Breast epithelium (tissue), 4 donors: ENCODE results near the gene ATP6AP1. TPM values are rescaled to one million over a fixed set of nuclear protein-coding genes. Genes with fewer than 3 reads are reported as not detected.

Experiments
- DNase-seq, 2 donors: peaks; one replicate each; pipeline ENCODE4 v3.0.0-alpha.2; 2019; ENCODE audit warnings: low spot score in 2 of 2
- H3K27ac ChIP-seq, 2 donors: fragments of 200-600 bp; sonication (generic) in 1 of 2; one replicate each; pipeline ENCODE4 v1.5.1; 2016 to 2019; ENCODE audit warnings: mild to moderate bottlenecking in 1 of 2
- H3K27me3 ChIP-seq, 2 donors: fragments of 200-600 bp; sonication (generic) in 1 of 2; one replicate each; pipeline versions ENCODE4 v1.5.1 to v1.6.0; 2017 to 2019; ENCODE audit warnings: control low read depth in 1 of 2, mild to moderate bottlenecking in 1 of 2
- H3K36me3 ChIP-seq: fragments of 200-600 bp; one replicate; pipeline ENCODE4 v1.5.1; 2019
- H3K4me1 ChIP-seq, 2 donors: fragments of 200-600 bp; sonication (generic); one replicate each; pipeline ENCODE4 v1.5.1; 2016 to 2019; ENCODE audit warnings: control low read depth in 1 of 2
- H3K4me3 ChIP-seq, 3 donors: fragments of 200-600 bp; sonication (generic); 1 replicate in 2 of 3; 2 replicates in 1 of 3; pipeline ENCODE4 v1.5.1; 2016 to 2019; ENCODE audit warnings: mild to moderate bottlenecking in 3 of 3, moderate library complexity in 2 of 3
- H3K9me3 ChIP-seq, 2 donors: fragments of 200-600 bp; sonication (generic) in 1 of 2; one replicate each; pipeline ENCODE4 v1.5.1; 2016 to 2019; ENCODE audit warnings: control low read depth in 1 of 2
- POLR2A ChIP-seq: fragments of 450-650 bp; IDR thresholded peaks from one replicate; pipeline ENCODE4 v1.6.1; 2016; ENCODE audit warnings: antibody characterized with exemption, mild to moderate bottlenecking, moderate library complexity
- POLR2AphosphoS5 ChIP-seq, 3 donors: sonication (generic); formaldehyde crosslinking; IDR thresholded peaks; one replicate each; pipeline ENCODE4 v1.6.1; 2017; ENCODE audit warnings: antibody characterized with exemption in 3 of 3
- intact Hi-C: fragments of 100-400 bp; cut with DNase I; formaldehyde crosslinking; loops from one replicate; pipeline ENCODE4 v1.15.1; 2023; ENCODE audit warnings: low total_unique reads
- total RNA-seq, 3 donors: library from RNA; depleted of rRNA; stranded (reverse); fragments of >200 nt; gene quantifications; one replicate each; pipeline ENCODE4 v1.1.0, GENCODE V29; 2016
- TF ChIP-seq, protein P1 (sequence below), 3 donors: fragments of 450-650 bp; IDR thresholded peaks; one replicate each; pipeline ENCODE4 v1.5.1; 2016 to 2017; ENCODE audit warnings: antibody characterized with exemption in 3 of 3, mild to moderate bottlenecking in 3 of 3, moderate library complexity in 3 of 3

The ATP6AP1 gene
- total RNA-seq, 3 donors from 2014 or later, result 31.5 to 57.1 (median 34.8) TPM

DNA sequence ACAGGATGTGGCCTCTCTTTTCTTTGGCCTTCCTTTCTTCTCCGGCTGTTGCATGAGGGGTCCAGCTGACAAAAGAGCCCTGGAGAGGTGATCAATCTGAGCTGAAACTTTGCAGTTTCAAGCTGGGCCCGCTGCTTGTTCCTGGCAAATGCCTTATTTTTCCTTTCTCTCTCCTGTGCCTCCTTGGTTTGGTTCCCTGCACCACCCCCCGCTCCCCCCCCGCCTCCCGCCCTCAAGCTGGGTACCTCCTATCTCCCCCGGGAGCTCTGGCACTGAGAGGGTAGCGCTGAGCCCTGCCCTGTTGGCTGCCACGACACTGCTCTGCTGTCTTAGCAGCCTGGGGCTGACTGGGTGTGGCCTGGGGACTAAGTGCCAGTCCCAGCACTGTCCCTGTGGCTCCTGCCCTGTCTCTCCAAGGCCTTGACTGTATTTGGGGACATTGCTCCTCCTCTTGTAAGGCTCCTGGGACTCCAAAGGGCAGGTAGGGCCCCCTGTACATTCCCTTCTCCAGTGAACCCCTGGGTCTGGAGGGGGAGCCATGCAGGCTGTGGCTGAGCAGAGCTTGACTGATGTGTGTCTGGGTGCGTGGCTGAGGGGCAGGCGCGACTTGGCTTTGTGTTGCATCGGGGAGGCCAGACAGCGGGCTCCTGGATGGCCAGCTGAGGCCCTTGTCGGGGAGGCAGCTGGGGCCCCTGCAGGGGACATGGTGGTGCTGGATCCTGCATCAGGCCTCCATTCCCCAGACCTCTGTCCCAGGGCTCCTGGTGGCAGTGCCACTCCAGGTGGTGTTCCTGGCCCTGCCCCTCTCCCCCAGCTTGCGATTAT lies 30.7 kb downstream of the ATP6AP1 start:
- TF ChIP-seq POLR2AphosphoS5 (IDR thresholded peaks at IDR 0.05) (no peak), POLR2A (no peak)
- TF ChIP-seq, protein P1, sequence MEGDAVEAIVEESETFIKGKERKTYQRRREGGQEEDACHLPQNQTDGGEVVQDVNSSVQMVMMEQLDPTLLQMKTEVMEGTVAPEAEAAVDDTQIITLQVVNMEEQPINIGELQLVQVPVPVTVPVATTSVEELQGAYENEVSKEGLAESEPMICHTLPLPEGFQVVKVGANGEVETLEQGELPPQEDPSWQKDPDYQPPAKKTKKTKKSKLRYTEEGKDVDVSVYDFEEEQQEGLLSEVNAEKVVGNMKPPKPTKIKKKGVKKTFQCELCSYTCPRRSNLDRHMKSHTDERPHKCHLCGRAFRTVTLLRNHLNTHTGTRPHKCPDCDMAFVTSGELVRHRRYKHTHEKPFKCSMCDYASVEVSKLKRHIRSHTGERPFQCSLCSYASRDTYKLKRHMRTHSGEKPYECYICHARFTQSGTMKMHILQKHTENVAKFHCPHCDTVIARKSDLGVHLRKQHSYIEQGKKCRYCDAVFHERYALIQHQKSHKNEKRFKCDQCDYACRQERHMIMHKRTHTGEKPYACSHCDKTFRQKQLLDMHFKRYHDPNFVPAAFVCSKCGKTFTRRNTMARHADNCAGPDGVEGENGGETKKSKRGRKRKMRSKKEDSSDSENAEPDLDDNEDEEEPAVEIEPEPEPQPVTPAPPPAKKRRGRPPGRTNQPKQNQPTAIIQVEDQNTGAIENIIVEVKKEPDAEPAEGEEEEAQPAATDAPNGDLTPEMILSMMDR (IDR thresholded peaks at IDR 0.05), result no peak
- peak overlapping the region; percentile 55 to 80 (median 61) for H3K4me3 ChIP-seq
- H3K4me1 ChIP-seq, result no peaks in the 10 kb centered on the region
- no peaks in the 10 kb centered on the region for H3K9me3 ChIP-seq
- H3K36me3 ChIP-seq, result no peaks in the 10 kb centered on the region
- peaks cover 0 to 4% of the 10 kb centered on the region in 2 donors for H3K27me3 ChIP-seq
- DNase-seq, result no peak
- intact Hi-C loops, result no loop called here
- peak overlapping the region in 1 of 2 donors; percentile 0 for H3K27ac ChIP-seq

DNA sequence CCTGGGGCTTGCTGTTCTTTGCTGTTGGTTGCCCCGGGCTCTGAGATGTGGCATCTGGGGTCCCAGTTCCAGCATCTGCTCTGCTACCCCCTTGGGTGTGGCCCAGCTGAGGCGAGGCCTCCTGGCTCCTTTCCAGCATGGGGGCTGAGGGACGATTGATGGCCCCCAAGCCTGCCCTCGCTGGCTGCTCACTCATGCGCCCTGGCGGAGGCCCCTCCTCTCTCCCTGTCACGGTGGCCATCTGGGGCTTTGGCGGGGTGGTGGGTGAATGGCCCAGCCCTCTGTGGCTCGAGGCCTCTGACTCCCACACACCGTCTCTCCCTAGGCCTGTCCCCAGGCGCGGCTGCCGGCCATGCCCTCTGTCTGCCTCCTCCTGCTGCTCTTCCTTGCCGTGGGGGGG lies 31.4 kb downstream of the ATP6AP1 start:
- peaks cover 0 to 1% of the 10 kb centered on the region in 2 donors for H3K9me3 ChIP-seq
- peaks cover 0 to 9% of the 10 kb centered on the region in 2 donors for H3K27me3 ChIP-seq
- intact Hi-C loops, result no loop called here
- H3K36me3 ChIP-seq, result no peaks in the 10 kb centered on the region
- no peak for DNase-seq
- H3K27ac ChIP-seq, result peak overlapping the region in 1 of 2 donors; percentile 0
- H3K4me3 ChIP-seq, result peak overlapping the region in 2 of 3 donors; percentile 61 to 80
- H3K4me1 ChIP-seq, result no peaks in the 10 kb centered on the region
- TF ChIP-seq POLR2A (no peak), POLR2AphosphoS5 (IDR thresholded peaks at IDR 0.05) (no peak)
- TF ChIP-seq, protein P1 (IDR thresholded peaks at IDR 0.05), result no peak

DNA sequence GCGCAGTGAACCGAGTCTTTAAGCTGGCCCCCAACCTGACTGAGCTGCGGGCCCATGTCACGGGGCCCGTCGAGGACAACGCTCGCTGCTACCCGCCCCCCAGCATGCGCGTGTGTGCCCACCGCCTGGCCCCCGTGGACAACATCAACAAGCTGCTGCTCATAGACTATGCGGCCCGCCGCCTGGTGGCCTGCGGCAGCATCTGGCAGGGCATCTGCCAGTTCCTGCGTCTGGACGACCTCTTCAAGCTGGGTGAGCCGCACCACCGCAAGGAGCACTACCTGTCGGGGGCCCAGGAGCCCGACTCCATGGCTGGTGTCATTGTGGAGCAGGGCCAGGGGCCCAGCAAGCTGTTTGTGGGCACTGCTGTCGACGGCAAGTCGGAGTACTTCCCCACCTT lies 31.8 kb downstream of the ATP6AP1 start:
- H3K4me3 ChIP-seq, result no peak overlapping the region
- H3K9me3 ChIP-seq, result peaks cover 0 to 3% of the 10 kb centered on the region in 2 donors
- H3K4me1 ChIP-seq, result no peaks in the 10 kb centered on the region
- H3K27ac ChIP-seq, result no peak overlapping the region
- no peaks in the 10 kb centered on the region for H3K36me3 ChIP-seq
- DNase-seq, result no peak
- H3K27me3 ChIP-seq, result peaks cover 0 to 13% of the 10 kb centered on the region in 2 donors
- TF ChIP-seq, protein P1 (IDR thresholded peaks at IDR 0.05), result no peak
- TF ChIP-seq POLR2AphosphoS5 (IDR thresholded peaks at IDR 0.05) (no peak), POLR2A (no peak)
- intact Hi-C loops, result no loop called here

DNA sequence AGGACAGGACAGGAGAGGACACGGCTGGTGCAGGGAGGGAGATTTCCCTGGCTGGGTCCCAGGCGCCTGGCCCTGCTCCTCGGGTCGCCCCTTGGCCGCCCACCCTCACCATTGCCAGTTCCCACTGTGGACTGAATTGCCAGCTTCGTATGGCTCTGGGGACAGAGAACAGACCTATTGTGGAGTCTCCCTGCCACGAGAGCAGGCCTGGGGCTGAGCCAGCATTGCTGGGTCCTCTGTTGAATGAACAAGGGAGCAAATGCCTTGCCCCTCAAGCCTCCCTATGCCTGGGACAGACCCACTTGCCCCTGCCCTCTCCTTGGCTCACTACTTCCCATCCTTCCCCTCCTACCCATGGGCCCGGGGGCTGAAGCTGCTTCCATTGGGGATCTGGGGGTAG lies 33.9 kb downstream of the ATP6AP1 start:
- Histone ChIP-seq H3K36me3 (no peaks in the 10 kb centered on the region), H3K27ac (no peak overlapping the region), H3K27me3 (peaks cover 0 to 29% of the 10 kb centered on the region in 2 donors), H3K4me1 (no peaks in the 10 kb centered on the region), H3K9me3 (peaks cover 0 to 3% of the 10 kb centered on the region in 2 donors), H3K4me3 (no peak overlapping the region)
- intact Hi-C loops, result no loop called here
- DNase-seq, result no peak
- no peak for TF ChIP-seq POLR2A
- TF ChIP-seq, protein P1 (IDR thresholded peaks at IDR 0.05), result no peak
- TF ChIP-seq POLR2AphosphoS5 (IDR thresholded peaks at IDR 0.05), result no peak

DNA sequence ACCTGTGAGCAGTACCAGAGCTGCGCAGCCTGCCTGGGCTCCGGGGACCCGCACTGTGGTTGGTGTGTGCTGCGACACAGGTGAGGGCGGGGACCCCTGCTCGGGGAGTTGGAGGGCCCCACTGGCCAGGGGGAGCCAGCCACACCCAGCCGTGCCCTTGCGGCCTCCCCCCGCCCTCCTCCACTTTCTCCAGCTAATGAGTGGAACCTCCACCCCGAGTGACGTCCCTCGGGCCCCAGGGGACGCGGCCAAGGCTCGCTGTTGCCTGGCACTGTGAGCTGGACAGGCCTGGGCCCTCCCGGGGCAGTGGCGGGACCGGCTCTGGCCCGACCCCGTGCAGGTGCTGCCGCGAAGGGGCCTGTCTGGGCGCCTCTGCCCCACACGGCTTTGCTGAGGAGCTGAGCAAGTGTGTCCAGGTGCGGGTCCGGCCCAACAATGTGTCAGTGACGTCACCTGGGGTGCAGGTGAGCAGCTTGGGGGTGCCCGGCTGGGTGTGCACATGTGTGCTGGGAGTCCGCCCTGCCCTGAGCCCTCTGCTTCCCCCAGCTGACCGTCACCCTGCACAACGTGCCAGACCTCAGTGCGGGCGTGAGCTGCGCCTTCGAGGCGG lies 35.2 kb downstream of the ATP6AP1 start:
- DNase-seq, result no peak
- Histone ChIP-seq H3K4me1 (no peaks in the 10 kb centered on the region), H3K36me3 (no peaks in the 10 kb centered on the region), H3K27ac (no peak overlapping the region), H3K27me3 (peaks cover 0 to 29% of the 10 kb centered on the region in 2 donors), H3K4me3 (no peak overlapping the region), H3K9me3 (peaks cover 0 to 3% of the 10 kb centered on the region in 2 donors)
- TF ChIP-seq POLR2AphosphoS5 (IDR thresholded peaks at IDR 0.05), result no peak
- TF ChIP-seq POLR2A, result no peak
- TF ChIP-seq, protein P1 (IDR thresholded peaks at IDR 0.05), result no peak
- intact Hi-C loops, result no loop called here
